Thyroid gland (tissue), 4 donors: ENCODE data around the gene SMARCC1.

Experiments
- POLR2A ChIP-seq, 2 donors: fragments of 450-650 bp; IDR thresholded peaks; one replicate each; pipeline ENCODE4 v1.6.1; 2017; ENCODE audit warnings: antibody characterized with exemption in 2 of 2, mild to moderate bottlenecking in 2 of 2, moderate library complexity in 1 of 2
- TF ChIP-seq, protein P1 (sequence below), 6 experiments: fragments of 200-600 bp in 3 of 6; fragments of 450-650 bp in 3 of 6; sonication (generic) in 3 of 6; IDR thresholded peaks; one replicate each; pipeline ENCODE4 v1.5.1; 2016 to 2019; ENCODE audit warnings: antibody characterized with exemption in 6 of 6, mild to moderate bottlenecking in 2 of 6, inconsistent platforms in 1 of 6, moderate library complexity in 1 of 6

DNA sequence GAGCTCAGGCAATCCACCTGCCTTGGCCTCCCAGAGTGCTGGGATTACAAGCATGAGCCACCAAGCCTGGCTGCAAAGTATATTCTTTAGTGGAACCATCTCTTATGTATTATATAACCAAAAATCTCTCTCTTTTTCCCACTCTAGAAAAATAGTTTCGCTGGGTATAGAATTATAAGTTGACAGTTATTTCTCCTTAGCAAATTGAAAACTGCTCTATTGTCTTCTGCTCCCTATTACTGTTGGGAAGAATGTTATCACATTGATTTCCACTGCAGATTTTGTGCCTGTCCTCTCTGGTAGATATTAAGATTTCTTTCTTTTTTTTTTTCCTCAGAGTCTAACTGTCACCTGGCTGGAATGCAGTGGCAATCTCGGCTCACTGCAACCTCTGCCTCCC, 11.0 kb upstream of the SMARCC1 start:
- TF ChIP-seq, protein P1, sequence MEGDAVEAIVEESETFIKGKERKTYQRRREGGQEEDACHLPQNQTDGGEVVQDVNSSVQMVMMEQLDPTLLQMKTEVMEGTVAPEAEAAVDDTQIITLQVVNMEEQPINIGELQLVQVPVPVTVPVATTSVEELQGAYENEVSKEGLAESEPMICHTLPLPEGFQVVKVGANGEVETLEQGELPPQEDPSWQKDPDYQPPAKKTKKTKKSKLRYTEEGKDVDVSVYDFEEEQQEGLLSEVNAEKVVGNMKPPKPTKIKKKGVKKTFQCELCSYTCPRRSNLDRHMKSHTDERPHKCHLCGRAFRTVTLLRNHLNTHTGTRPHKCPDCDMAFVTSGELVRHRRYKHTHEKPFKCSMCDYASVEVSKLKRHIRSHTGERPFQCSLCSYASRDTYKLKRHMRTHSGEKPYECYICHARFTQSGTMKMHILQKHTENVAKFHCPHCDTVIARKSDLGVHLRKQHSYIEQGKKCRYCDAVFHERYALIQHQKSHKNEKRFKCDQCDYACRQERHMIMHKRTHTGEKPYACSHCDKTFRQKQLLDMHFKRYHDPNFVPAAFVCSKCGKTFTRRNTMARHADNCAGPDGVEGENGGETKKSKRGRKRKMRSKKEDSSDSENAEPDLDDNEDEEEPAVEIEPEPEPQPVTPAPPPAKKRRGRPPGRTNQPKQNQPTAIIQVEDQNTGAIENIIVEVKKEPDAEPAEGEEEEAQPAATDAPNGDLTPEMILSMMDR (IDR thresholded peaks at IDR 0.05), result no peak
- no peak for TF ChIP-seq POLR2A (IDR thresholded peaks at IDR 0.05)
